Activated naive CD4-positive, alpha-beta T cell treated with anti-CD3 and anti-CD28 coated beads, Interleukin-2, amount 50 U/mL, for 24 hours (primary cell): ENCODE data around the gene RFC2.
A peak's percentile ranks its signal among the peaks of the same experiment; 100 is the strongest.

ENCODE experiments used
- H3K27ac Mint-ChIP-seq: one replicate; pipeline ENCODE4 v1.8.0; 2021; ENCODE audit warnings: mild to moderate bottlenecking, mixed read lengths
- H3K27me3 Mint-ChIP-seq: one replicate; pipeline ENCODE4 v1.8.0; 2021; ENCODE audit warnings: mixed read lengths
- H3K36me3 Mint-ChIP-seq: one replicate; pipeline ENCODE4 v1.8.0; 2021; ENCODE audit warnings: mixed read lengths
- H3K4me1 Mint-ChIP-seq: one replicate; pipeline ENCODE4 v1.8.0; 2021; ENCODE audit warnings: mixed read lengths
- H3K4me3 Mint-ChIP-seq: one replicate; pipeline ENCODE4 v1.8.0; 2021; ENCODE audit warnings: mild to moderate bottlenecking, mixed read lengths
- H3K9me3 Mint-ChIP-seq: one replicate; pipeline ENCODE4 v1.8.0; 2021; ENCODE audit warnings: mixed read lengths

Gene RFC2

GRCh38 chr7:74181821-74182220, 72.4 kb downstream of the RFC2 start:
- Mint-ChIP-seq H3K4me3 (peak overlapping the region; percentile 0), H3K36me3 (peaks cover 8% of the 10 kb centered on the region), H3K4me1 (peaks cover 85% of the 10 kb centered on the region), H3K27ac (no peak overlapping the region), H3K27me3 (no peaks in the 10 kb centered on the region), H3K9me3 (no peaks in the 10 kb centered on the region)
